K562 (cell line): ENCODE results near the gene SRSF9. TPM values are rescaled to one million over a fixed set of nuclear protein-coding genes. Genes with fewer than 3 reads are reported as not detected.
"Not testable (repeated sequence)": the region's sequence is repeated elsewhere in the genome, so short reads cannot be mapped to it uniquely, and the experiment has no call there.

ENCODE experiments used
- ADNP ChIP-seq: fragments of 200-800 bp; sonication (Bioruptor generic); IDR thresholded peaks from 2 replicates; pipeline ENCODE4 v1.6.1; 2016; ENCODE audit warnings: missing genetic modification characterization, missing compliant biosample characterization
- CBFA2T2 ChIP-seq: fragments of 450-650 bp; conservative IDR thresholded peaks from 2 replicates; pipeline ENCODE4 v1.6.1; 2017; ENCODE audit warnings: mild to moderate bottlenecking
- CTBP1 ChIP-seq: fragments of 450-650 bp; IDR thresholded peaks from 2 replicates; pipeline ENCODE4 v1.6.1; 2016; ENCODE audit warnings: borderline replicate concordance
- EP300 ChIP-seq: IDR thresholded peaks from 2 replicates; pipeline ENCODE4 v1.6.1; 2012; ENCODE audit warnings: low read length, improper control_type of control experiment
- FOSL1 ChIP-seq: fragments of 200-800 bp; sonication (Bioruptor generic); conservative IDR thresholded peaks from 2 replicates; pipeline ENCODE4 v1.6.1; 2016; ENCODE audit warnings: missing genetic modification characterization, missing compliant biosample characterization
- L3MBTL2 ChIP-seq: fragments of 450-650 bp; IDR thresholded peaks from 2 replicates; pipeline ENCODE4 v1.6.1; 2016; ENCODE audit warnings: mild to moderate bottlenecking, moderate library complexity
- MEIS2 ChIP-seq: fragments of 450-650 bp; IDR thresholded peaks from 2 replicates; pipeline ENCODE4 v1.6.1; 2014; ENCODE audit warnings: mild to moderate bottlenecking; ENCODE audit not compliant: partially characterized antibody
- MYNN ChIP-seq, 2 experiments: sonication (generic); formaldehyde crosslinking in 1 of 2; IDR thresholded peaks; 2 replicates each; pipeline versions ENCODE4 v1.5.0 to v1.6.1; 2016 to 2020; ENCODE audit warnings: antibody characterized with exemption in 1 of 2, missing genetic modification reagents in 1 of 2
- NFIC ChIP-seq: fragments of 450-650 bp; IDR thresholded peaks from 2 replicates; pipeline ENCODE4 v1.6.1; 2017; ENCODE audit warnings: mild to moderate bottlenecking, inconsistent platforms
- PKNOX1 ChIP-seq: fragments of 450-650 bp; IDR thresholded peaks from 2 replicates; pipeline ENCODE4 v1.6.1; 2016
- RAD51 ChIP-seq: fragments of 450-650 bp; IDR thresholded peaks from 2 replicates; pipeline ENCODE4 v1.7.1; 2016; ENCODE audit warnings: low read depth, mild to moderate bottlenecking, borderline replicate concordance
- RCOR1 ChIP-seq, 2 experiments: IDR thresholded peaks; 2 replicates each; pipeline ENCODE4 v1.6.1; 2012; ENCODE audit warnings: low read depth in 2 of 2, low read length in 2 of 2, borderline replicate concordance in 1 of 2, improper control_type of control experiment in 1 of 2
- RFX1 ChIP-seq: fragments of 450-650 bp; IDR thresholded peaks from 2 replicates; pipeline ENCODE4 v1.6.1; 2016; ENCODE audit warnings: mild to moderate bottlenecking, moderate library complexity
- STAT5A ChIP-seq: IDR thresholded peaks from 2 replicates; pipeline ENCODE4 v1.6.1; 2012; ENCODE audit warnings: low read length, inconsistent platforms, borderline replicate concordance
- TCF3 ChIP-seq: sonication (generic); formaldehyde crosslinking; IDR thresholded peaks from 2 replicates; pipeline ENCODE4 v1.4.0; 2020; ENCODE audit warnings: mild to moderate bottlenecking, missing genetic modification reagents
- TEAD4 ChIP-seq, 2 experiments: sonication (generic) in 1 of 2; formaldehyde crosslinking in 1 of 2; IDR thresholded peaks; 2 replicates each; pipeline versions ENCODE4 v1.6.1 to v1.8.0; 2012 to 2022; ENCODE audit warnings: borderline replicate concordance in 1 of 2, inconsistent platforms in 1 of 2, low read length in 1 of 2, mild to moderate bottlenecking in 1 of 2, missing genetic modification reagents in 1 of 2
- USF2 ChIP-seq: sonication (generic); formaldehyde crosslinking; IDR thresholded peaks from 2 replicates; pipeline ENCODE4 v1.5.0; 2020; ENCODE audit warnings: missing genetic modification reagents
- polyA plus RNA-seq, 8 experiments: library from polyadenylated mRNA; depleted of rRNA in 4 of 8; stranded (reverse) in 5 of 8; unstranded in 3 of 8; fragments of >200 nt; fragmentation: Nextera tagmentation in 2 of 8; fragmentation: Illumina TruSeq in 1 of 8; extraction: Ambion mirVana in 2 of 8; extraction: Trizol in 1 of 8; gene quantifications; 2 replicates each; pipeline versions ENCODE4 v1.2.1 to v1.2.3, GENCODE V29; 2011 to 2014; ENCODE audit warnings: inconsistent platforms in 1 of 8, missing spikeins in 1 of 8
- total RNA-seq, 7 experiments: library from RNA; depleted of rRNA in 6 of 7; stranded (reverse); fragments of >200 nt in 6 of 7; fragmentation: Illumina TruSeq in 2 of 7; extraction: Trizol in 2 of 7; gene quantifications; 2 replicates each; pipeline versions ENCODE4 v1.2.1 to v1.2.3, GENCODE V29; 2011 to 2021; ENCODE audit warnings: low replicate concordance in 1 of 7
- TF ChIP-seq, protein P1 (sequence below): sonication (generic); IDR thresholded peaks from 2 replicates; pipeline ENCODE4 v1.6.1; 2016
- TF ChIP-seq, protein P2 (sequence below): fragments of 450-650 bp; formaldehyde crosslinking; IDR thresholded peaks from 2 replicates; pipeline ENCODE4 v1.4.0; 2020; ENCODE audit warnings: mild to moderate bottlenecking, mixed read lengths
- TF ChIP-seq, protein P3 (sequence below), 2 experiments: IDR thresholded peaks in 1 of 2; conservative IDR thresholded peaks in 1 of 2; 2 replicates each; pipeline ENCODE4 v1.6.1; 2016; ENCODE audit warnings: low read depth in 2 of 2, mild to moderate bottlenecking in 1 of 2, missing compliant biosample characterization in 1 of 2, missing genetic modification characterization in 1 of 2, moderate library complexity in 1 of 2

Gene SRSF9
- total and polyA plus RNA-seq, 9 of the 15 experiments (the other 6 are each of a cell fraction or from before 2014, with no cell fraction given), result 40.3 to 291 (median 230) TPM

DNA sequence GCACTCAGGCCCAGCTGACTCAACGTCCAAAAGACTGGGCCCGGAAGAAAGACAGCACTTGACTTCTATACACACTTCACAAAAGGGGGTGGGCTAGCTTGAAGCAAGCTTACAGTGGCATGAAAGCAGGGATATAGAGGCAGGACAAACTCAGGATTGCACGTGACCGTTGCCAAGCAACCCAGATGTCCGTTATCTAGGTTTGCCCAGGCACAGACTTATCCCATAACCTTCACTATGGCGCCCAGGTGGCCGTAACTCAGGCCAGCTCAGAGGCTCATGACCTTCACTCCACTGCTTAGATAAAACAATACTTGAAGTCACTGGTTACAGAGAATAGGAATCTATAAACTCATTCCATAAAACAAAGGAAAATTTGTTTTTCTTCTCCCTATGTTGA is 18.0 kb upstream of the SRSF9 start (continued):
- TF ChIP-seq, protein P1, sequence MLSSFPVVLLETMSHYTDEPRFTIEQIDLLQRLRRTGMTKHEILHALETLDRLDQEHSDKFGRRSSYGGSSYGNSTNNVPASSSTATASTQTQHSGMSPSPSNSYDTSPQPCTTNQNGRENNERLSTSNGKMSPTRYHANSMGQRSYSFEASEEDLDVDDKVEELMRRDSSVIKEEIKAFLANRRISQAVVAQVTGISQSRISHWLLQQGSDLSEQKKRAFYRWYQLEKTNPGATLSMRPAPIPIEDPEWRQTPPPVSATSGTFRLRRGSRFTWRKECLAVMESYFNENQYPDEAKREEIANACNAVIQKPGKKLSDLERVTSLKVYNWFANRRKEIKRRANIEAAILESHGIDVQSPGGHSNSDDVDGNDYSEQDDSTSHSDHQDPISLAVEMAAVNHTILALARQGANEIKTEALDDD, result peak; percentile 25; the same call in 1 of the 2 replicates
- TF ChIP-seq CTBP1 (peak; percentile 34; the same call in 1 of the 2 replicates), FOSL1 (tag) (peak; percentile 62), ADNP (0 out of 2 replicates have a peak, but pooled peaks have one; percentile 45), PKNOX1 (peak; percentile 44), TEAD4 (IDR thresholded peaks at IDR 0.05; ENCODE audit: low read length) (peak; percentile 83), RFX1 (peak; percentile 93), MYNN (IDR thresholded peaks at IDR 0.05) (0 out of 2 replicates have a peak, but pooled peaks have one; percentile 53), EP300 (peak; percentile 65), NFIC (peak; percentile 54), MEIS2 (peak; percentile 40), RAD51 (peak; percentile 57; the same call in 1 of the 2 replicates), RCOR1 (IDR thresholded peaks at IDR 0.05; ENCODE audit: borderline replicate concordance in 1 of 2, low read depth in 2 of 2, low read length in 2 of 2) (peak in 1 of 2 experiments; percentile 29; a peak in 1 of 4 replicates), STAT5A (peak; percentile 60), CBFA2T2 (peak; percentile 85), USF2 (CRISPR knock-in tag) (peak; percentile 20; the same call in 1 of the 2 replicates), TCF3 (CRISPR knock-in tag) (peak; percentile 85), L3MBTL2 (0 out of 2 replicates have a peak, but pooled peaks have one; percentile 33)
- not testable (repeated sequence) for TF ChIP-seq TEAD4 (CRISPR knock-in tag; IDR thresholded peaks at IDR 0.05; ENCODE audit: borderline replicate concordance); MYNN (CRISPR knock-in tag; IDR thresholded peaks at IDR 0.05)
- TF ChIP-seq, protein P2, sequence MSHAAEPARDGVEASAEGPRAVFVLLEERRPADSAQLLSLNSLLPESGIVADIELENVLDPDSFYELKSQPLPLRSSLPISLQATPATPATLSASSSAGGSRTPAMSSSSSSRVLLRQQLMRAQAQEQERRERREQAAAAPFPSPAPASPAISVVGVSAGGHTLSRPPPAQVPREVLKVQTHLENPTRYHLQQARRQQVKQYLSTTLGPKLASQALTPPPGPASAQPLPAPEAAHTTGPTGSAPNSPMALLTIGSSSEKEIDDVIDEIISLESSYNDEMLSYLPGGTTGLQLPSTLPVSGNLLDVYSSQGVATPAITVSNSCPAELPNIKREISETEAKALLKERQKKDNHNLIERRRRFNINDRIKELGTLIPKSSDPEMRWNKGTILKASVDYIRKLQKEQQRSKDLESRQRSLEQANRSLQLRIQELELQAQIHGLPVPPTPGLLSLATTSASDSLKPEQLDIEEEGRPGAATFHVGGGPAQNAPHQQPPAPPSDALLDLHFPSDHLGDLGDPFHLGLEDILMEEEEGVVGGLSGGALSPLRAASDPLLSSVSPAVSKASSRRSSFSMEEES (CRISPR knock-in tag), result peak; percentile 54
- TF ChIP-seq, protein P3, sequence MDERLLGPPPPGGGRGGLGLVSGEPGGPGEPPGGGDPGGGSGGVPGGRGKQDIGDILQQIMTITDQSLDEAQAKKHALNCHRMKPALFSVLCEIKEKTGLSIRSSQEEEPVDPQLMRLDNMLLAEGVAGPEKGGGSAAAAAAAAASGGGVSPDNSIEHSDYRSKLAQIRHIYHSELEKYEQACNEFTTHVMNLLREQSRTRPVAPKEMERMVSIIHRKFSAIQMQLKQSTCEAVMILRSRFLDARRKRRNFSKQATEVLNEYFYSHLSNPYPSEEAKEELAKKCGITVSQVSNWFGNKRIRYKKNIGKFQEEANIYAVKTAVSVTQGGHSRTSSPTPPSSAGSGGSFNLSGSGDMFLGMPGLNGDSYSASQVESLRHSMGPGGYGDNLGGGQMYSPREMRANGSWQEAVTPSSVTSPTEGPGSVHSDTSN (CRISPR knock-in tag; IDR thresholded peaks at IDR 0.05; ENCODE audit: low read depth), result not testable (repeated sequence)
- TF ChIP-seq, protein P3 (tag; conservative IDR thresholded peaks at IDR 0.05; ENCODE audit: low read depth), result 0 out of 2 replicates have a peak, but pooled peaks have one; percentile 13
